HG03196 (cell line): Measurements from ENCODE around the gene SUMF1.
A peak's percentile ranks its signal among the peaks of the same experiment; 100 is the strongest.

ENCODE experiments used
- ATAC-seq: cut with Tn5 transposase; IDR thresholded peaks from one replicate; pipeline ENCODE4 v1.9.1; 2021; ENCODE audit not compliant: unreplicated experiment

SUMF1 gene

DNA sequence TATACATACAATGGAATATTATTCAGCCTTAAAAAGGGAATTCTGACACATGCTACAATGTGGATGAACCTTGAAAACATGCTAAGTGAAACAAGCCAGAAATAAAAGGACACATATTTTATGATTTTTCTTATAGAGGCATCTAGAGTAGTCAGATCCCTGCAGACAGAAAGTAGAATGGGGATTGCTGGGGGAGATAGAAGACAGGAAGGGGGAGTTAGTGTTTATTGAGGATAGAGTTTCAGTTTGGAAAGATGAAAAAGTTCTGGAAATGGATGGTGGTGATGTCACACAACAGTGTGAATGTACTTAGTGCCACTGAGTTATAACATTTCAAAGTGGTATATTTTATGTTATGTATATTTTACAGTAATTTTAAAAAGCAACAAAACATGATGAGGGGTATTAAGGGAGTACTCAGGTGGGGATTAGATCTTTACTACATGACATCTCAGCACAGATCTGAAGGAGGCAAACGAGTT is 30.8 kb upstream of the SUMF1 start:
- no peak for ATAC-seq

DNA sequence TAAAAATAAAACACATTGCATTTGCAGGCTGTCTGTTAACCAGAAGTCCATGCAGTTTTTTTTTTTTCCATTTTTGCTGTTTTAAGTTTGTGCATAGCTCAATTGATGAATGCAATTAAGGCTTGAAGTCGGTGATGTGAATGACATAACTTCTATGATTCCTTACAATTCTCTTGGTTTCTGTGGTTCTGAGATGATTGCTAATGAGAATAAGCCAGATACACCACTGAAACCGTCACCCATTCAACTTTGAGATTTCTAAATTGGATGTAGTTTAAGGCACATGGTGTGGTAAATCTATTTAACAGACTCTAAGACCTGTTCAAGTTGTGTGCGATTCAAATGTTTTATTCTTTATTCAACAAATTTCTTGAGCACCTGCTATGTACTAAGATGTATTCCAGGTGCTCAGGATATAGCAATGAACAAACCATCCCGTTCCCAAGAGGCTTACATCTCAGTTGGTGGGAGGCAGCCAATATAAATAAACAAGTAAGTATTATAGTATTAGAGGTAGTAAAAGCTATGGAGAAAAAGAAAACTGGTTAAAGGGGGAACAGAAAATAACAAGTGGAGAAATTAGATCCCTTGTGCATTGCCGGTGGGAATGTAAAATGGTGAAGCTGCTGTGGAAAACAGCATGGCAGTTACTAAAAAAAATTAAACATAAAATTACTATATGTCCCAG is 30.1 kb upstream of the SUMF1 start:
- ATAC-seq, result no peak

DNA sequence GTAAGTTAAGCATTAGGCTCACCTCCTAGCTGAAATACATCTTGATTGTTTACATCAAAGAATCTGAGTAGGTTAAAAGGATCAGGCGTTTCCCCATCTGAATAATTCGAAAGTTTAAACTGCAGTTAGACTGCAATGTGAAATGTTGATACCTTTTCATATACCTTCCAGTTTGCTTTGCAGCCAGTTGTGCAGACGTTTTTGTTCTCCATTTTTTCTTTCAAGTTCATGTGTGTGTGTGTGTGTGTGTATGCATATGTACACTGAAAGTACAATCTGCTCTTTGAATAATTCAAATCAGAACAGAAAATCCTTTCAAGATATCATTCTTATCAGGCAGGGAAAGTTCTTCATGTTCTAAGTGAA is 29.0 kb upstream of the SUMF1 start:
- ATAC-seq, result no peak

DNA sequence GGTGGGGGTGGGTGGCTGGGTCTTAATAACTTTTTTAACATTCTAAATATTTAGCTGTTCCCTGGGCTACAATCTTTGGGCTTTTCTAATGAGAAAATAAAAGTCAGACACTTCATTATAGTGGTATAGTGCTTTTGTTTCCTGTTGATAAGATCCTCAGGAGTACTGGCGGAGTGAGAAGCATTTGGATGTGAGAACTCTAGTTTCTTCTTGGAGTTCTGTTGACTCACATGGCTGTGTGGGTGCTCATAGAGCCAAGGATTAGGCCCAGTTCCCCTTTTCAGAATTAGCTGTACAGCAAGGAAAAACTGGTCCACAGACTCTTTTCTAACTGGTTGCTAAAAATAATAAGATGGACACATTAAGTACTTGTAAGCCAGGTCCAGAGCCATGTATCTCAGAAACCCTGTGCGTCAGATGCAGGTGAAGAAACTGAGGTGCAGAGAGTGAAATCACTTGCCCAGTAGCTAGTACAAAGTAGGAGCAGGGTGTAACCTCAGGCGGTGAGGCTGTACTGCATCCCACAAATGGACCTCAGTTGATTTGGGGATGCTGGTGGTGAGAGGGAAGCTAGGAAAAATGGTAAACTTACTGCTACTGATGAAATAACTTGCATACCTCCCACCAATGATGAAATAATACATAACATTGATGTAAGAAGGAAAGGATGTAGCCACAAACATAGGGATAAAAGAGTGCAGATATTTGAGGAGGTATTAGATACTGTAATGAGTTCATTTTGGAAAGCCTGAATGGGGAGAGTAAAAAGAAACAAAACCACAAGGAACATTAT is 28.4 kb upstream of the SUMF1 start:
- no peak for ATAC-seq

DNA sequence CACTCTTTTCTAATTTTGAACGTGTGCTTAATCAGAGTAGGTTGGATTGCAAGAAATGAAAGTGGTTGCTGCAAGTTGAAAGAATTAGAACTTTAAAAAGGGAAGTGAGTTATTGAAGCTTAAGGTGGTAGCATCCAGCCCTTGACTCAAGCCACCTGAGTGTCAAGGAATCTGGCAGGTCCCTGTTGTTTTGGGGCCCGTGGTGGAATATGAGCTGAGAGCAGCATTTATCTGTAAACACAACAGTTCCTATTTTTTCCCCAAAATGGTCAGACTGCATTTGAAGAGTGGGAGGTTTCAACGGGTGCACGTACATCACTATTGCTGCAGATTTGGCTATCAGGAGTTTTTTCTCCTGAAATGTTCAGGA is 27.8 kb upstream of the SUMF1 start:
- peak; percentile 22 for ATAC-seq

DNA sequence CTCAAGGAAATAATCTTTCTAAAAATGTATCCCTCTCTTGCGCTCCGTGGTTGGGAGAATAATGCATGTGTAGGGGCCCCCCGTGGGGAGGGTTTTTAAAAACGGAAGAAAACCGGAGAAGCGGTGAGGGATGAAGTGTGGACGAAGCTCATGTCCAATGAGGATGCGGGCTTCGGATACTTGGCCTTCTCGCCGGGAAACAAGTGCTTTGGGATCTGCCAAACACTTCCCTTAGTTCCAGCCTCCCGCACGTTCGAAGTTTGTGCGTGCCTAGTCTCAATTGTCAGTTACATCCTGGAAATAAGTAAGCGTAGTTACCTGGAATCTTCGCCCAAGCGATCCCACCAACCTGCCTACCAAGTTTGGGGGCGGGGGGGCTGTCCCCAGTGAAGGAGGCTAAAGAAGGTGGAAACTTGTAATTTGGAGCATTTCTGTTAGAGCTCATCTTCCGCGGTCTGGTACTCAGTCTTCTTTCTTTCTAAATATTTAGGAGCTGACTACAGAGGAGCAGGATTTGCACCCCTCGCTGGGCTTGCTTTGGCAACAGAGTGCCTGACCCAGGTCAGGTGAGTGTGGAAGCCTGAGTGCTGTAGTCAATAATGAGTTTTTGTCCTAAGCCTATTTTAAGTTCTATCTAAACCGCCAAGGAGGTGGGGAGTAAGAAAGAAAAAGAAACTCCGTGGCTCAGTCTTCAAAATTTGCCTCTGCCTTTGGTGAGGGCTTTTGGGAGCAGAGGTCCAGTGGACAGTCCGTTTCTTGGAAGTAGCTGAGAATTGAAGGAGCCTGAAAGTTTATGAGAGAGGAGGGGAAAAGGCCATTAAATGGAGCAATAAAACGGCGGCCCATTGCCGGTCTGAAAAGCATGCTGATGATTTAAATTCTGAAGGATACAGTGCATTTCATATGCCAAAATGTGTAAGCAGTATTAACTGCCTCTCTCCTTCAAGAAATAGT is 27.1 kb upstream of the SUMF1 start:
- ATAC-seq, result no peak

DNA sequence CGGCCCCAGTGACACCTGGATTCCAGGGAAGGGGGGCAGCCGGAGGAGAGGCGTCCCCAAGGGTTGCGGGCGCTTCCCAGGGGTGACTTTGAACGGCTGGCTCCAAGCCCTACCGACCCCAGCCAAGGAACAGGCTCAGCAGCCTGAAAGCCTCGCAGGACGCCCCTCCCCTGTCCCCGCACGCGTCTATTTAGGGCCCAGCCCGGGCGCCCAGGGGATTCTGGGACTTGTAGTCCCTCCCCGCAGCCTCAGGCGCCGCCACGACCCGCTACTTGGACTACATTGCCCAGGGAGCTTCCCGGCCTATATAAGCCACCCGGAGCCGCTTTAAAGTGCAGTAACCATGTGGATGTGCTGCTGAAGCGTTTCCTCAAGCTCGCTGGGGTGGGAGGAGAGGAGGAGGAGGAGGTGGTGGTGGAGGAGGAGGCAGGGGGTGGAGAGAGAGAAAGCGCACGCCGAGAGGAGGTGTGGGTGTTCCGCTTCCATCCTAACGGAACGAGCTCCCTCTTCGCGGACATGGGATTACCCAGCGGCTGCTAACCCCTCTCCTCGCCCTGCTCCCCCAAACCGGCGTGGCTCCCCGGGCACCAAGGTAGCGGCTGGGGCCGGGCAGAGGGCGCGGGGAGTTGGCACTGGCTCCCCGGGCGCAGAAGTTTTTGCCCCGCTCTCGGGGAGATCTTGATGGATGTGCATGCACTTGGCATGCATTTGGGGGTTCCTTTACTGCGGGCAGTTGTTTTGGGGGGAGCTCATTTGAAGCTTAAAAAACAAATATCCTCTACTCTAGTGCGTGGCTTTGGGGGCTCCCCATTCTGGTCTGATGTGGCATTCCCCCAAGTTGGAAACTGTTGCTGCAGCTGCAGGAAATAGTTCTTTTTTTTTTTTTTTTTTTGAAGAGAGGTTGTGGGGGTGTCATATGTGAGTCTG is 26.2 kb upstream of the SUMF1 start, which contains the start of gene ITPR1:
Gene ITPR1, plus strand, starts transcription at position 335 of the 927 bp plus-strand sequence. CDS start 23,144 bp downstream, outside the sequence.
- peak; percentile 95 for ATAC-seq

DNA sequence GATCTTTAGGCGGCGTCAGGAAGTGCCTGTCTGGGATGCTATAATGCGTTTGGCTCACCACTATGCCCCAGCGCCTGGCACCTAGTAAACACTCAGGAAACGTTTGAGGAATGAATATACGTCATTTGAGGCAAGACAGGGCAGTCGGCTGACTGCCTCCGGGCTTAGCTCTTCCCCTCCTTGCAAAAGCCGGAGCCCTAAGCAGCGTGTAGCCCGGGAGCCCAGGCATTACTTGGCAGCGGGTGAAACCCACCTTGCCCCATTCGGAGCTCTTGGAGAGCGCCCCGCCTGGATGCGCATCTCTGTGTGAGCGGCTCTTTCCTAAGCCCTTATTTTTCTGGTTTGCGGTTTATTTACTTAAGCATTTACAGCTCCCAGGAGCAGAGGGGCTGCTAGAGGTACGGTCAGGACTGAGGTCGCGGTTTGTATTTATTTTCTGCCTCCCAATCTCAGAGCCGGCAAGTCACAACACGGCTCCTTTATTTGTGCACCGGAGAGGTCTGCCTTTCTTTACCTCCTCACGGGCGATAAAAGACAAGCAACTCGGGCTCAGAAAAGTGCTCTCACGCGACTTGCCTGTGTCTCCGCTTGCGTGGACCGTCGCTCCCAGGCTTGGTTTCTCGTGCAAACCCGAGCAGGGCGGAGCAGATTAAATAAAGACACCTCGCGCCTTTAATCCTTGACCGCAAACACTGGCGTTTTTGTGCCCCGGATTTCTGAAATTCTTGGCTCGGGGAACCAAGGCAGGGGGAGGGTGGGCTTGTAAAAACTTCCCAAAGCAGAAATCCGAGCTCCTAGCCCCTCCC is 25.3 kb upstream of the SUMF1 start:
- no peak for ATAC-seq

DNA sequence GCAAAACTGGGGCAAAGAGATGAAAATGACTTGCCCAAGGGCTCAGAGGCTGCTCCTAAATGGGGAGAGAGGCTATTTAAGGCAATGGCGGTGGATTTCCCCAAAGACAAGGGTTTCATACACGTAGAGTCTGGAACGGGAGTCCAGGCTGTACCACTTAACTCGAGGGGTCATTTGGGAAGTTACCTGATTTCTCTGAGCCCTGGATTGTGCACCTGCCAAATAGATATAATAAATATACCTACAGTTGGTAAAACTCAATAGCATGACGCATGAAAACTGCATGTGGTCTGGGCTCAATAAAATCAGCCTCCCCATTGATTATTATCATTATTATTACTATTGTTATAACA is 24.8 kb upstream of the SUMF1 start:
- no peak for ATAC-seq

DNA sequence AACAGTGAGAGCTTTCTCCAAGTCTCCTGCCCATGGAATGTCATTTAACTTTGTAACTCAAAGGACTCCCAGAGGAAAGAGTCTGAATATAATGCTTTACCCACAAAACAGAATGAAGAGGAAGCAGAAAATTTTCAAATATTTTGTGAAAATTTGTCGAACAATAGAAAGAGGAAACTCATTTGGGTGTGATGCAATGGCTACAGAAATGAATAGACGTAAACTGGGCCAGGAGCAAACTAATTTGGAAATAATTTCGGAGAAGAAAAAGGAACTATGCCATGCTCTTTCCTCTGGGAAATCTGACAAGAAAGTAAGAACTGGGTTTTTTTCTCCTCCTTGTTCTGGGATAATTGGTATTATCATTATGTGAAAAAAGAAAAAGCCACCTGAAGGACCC is 11.2 kb upstream of the SUMF1 start:
- no peak for ATAC-seq

DNA sequence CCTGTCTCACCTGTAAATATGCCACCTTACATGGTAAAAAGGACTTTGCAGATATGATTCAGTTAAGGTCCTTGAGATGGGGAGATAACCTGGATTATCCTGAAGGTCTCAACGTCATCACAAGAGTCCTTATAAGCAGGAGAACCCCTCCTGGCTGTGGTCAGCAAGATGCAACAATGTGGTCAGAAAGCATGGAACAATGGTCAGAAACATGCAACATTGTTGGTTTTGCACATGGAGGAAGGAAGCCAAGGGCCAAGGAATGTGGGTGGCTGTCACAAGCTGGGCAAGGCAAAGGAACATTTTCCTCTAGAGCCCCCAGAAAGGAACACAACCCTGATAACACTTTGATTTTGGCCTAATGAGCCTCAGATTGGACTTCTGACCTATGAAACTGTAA is 9.4 kb upstream of the SUMF1 start:
- no peak for ATAC-seq

DNA sequence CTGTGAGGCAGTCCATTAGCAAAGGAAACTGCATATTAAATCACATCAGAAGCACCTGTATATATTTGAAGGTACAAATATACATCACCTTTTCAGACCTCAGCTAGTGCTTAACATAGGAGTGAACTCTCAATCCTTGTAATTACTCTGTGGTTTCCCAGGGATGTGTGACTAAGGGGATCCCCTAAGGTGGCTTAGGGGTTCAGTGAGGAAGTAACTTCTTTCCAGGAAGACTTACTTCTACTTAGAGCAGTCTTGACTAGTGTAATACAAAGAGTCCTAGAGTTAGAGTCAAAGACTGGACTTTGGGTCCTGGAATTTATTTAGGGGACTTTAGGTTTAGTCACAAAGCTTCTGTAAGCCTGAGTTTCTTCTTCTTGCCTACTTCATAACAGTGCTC is 8.7 kb upstream of the SUMF1 start:
- ATAC-seq, result no peak

DNA sequence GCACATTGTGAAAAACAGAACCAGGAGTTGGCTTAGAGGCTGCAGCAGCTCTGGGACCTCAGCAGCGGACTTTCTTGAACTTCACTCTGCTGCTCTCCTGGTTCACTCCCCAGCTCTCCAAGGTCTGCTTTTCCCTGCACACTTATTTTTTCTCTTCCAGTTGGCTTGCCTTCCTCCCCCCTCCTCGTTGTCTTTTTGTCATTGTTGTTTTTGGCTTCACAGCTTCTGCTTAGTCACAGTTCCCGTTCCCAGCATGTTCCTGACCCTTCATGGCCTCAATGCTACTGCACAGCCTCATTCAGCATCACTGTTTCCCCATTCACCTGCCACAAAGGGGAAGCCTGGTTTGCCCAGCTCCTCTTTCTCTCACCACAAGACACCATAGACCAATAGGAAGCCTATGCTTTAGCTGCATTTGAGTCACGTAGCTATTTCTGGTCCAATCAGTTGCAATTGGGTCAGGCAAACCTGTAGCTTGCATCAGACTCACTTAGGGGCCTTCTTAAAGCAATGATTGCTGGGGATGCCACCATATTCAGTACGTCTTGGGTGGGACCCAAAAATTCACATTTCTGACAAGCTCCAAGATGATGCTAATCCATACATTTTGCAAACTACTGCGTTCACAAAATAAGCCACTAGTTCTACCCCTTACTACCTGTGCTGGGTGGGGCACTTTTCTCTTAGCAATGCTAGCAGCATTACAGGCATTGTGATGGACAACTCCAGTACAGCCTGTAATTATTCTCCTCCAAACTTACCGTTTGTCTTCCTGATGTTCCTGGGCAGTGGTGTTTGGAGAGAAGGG is 7.8 kb upstream of the SUMF1 start:
- ATAC-seq, result no peak

DNA sequence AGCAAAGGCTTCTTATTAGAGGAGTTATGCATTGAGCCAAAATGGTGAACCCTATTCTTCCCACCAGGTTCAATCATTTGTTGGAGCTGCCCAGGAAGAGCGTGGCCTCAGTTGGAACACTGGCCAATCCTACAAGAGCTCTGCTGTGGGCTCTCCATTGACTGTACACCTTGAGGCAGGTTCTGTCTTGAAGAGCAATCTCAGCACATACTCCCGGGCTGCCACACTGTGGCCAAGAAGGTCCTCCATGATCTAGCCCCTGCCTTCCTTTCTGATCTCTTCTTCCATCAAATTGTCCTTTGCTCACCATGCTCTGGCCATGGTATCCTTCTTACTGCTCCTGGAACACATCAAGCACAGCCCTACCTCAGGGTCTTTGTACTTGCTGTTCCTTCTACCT is 5.7 kb upstream of the SUMF1 start:
- ATAC-seq, result no peak

DNA sequence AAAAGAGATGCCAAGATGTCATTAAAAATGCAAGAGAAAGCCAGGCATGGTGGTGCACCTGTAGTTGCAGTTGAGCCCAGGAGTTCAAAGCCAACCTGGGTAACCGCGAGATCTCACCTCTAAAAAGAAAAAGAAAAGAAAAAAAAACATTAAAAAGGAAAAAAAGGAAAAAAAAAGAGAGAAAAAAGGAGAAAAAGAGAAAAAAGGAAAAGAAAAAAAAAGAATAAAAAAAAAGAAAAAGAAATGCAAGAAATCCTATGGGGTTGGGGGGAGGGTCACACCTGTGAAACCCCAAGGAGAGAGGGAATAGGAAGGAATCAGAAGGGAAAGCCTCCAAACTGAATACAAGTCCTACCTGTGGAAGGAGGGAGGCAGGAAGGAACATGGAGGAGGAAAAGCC is 5.2 kb upstream of the SUMF1 start:
- no peak for ATAC-seq

DNA sequence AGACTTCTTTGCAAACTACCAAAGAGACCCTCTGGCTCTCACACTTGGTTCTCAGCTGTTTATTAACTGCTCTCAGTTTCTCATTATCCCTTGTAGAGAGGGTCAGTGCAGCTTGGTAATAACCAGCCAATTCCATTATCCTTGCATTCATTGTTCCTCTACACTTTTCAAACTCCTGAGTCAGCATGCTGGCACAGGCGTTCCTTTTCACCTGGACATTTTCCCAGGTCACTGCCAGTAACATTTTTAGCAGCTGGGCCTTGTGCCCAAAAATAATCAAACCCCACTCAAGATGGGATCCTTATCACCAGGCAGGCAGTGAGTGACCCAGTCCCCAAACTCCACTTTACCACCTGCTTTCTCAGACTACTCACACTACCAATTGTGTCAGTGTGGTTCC is 4.8 kb upstream of the SUMF1 start:
- ATAC-seq, result no peak

DNA sequence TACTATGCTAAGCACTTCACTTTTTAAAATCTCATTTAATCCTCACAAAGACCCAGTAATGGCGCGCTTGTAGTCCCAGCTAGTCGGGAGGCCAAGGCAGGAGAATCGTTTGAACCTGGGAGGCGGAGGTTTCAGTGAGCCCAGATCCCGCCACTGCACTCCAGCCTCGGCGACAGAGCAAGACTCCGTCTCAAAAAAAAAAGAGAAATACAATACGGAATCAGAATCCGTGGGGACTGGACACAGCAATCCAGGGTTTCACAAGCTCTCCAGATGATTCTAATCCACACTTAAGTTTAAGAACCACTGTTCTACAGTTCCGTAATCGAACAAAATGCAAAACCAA is 426 bp upstream of the SUMF1 start:
- ATAC-seq, result no peak

DNA sequence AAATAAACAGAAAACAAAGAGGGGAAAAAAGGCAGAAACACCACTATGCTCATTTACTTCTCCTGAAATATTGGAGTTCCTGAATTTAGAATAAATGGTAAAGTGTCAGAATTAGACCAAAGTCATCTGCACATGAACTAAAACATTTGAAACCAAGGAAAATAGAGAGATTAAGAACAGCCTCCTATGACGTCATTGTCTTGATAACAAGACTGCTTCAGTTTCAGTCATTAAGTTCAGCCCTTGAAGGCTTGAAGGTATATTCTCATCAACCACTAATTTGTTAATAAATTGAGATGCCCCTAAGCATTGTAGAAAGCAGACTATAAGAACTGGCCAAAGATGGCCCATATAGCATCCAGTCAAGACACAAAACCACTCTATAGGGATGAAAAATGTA is 2.5 kb downstream of the SUMF1 start:
- no peak for ATAC-seq
